Calu3 (cell line): ENCODE results near the gene PCCB. TPM values are rescaled to one million over a fixed set of nuclear protein-coding genes. Genes with fewer than 3 reads are reported as not detected.

Experiments used
- BruUV-seq: library from RNA; stranded (reverse); fragments of 400-500 nt; replicated peaks from 2 replicates; lab custom pipeline; 2021; lab: Mats Ljungman, UMichigan
- CTCF ChIA-PET: fragments of 300-600 bp; sonication (Branson Sonifier 250); formaldehyde crosslinking; loops from one replicate; lab custom pipeline; 2022; ENCODE audit warnings: antibody characterized with exemption; lab: Charles Lee
- DNase-seq: peaks from one replicate; pipeline ENCODE4 v3.0.0; 2022
- H3K27ac Mint-ChIP-seq: one replicate; pipeline ENCODE4 v1.8.0; 2022; ENCODE audit warnings: mixed read lengths; ENCODE audit not compliant: unreplicated experiment
- H3K27me3 Mint-ChIP-seq: one replicate; pipeline ENCODE4 v1.8.0; 2022; ENCODE audit warnings: mixed read lengths; ENCODE audit not compliant: unreplicated experiment
- H3K36me3 Mint-ChIP-seq: one replicate; pipeline ENCODE4 v1.8.0; 2022; ENCODE audit warnings: mild to moderate bottlenecking, moderate library complexity, mixed read lengths; ENCODE audit not compliant: insufficient read depth, unreplicated experiment
- H3K4me1 Mint-ChIP-seq: one replicate; pipeline ENCODE4 v1.8.0; 2022; ENCODE audit warnings: mild to moderate bottlenecking, low read depth, mixed read lengths; ENCODE audit not compliant: unreplicated experiment
- H3K4me3 Mint-ChIP-seq: one replicate; pipeline ENCODE4 v1.8.0; 2022; ENCODE audit warnings: mild to moderate bottlenecking, low read depth, moderate library complexity, mixed read lengths; ENCODE audit not compliant: unreplicated experiment
- H3K9me3 Mint-ChIP-seq: one replicate; pipeline ENCODE4 v1.8.0; 2022; ENCODE audit warnings: low read depth, mixed read lengths; ENCODE audit not compliant: unreplicated experiment
- intact Hi-C: fragments of 100-400 bp; cut with micrococcal nuclease; formaldehyde crosslinking; loops from one replicate; pipeline ENCODE4 v1.10.0; 2022; ENCODE audit not compliant: unreplicated experiment
- total RNA-seq: library from RNA; stranded (reverse); gene quantifications from 2 replicates; pipeline ENCODE4 v1.2.3, GENCODE V29; 2022
- TF ChIP-seq, protein P1 (sequence below): fragments of 200-600 bp; IDR thresholded peaks from one replicate; pipeline ENCODE4 v1.8.0; 2022; ENCODE audit warnings: antibody characterized with exemption; ENCODE audit not compliant: unreplicated experiment

Gene PCCB
- total RNA-seq, 1 experiment from 2014 or later: 52.3 TPM

GRCh38 chr3:136237961-136238649 lies 12.0 kb upstream of the PCCB start:
- peaks cover 44% of the 10 kb centered on the region for H3K27me3 Mint-ChIP-seq
- H3K36me3 Mint-ChIP-seq: no peaks in the 10 kb centered on the region
- BruUV-seq: no TSS peak
- intact Hi-C loops: no loop called here
- TF ChIP-seq, protein P1, sequence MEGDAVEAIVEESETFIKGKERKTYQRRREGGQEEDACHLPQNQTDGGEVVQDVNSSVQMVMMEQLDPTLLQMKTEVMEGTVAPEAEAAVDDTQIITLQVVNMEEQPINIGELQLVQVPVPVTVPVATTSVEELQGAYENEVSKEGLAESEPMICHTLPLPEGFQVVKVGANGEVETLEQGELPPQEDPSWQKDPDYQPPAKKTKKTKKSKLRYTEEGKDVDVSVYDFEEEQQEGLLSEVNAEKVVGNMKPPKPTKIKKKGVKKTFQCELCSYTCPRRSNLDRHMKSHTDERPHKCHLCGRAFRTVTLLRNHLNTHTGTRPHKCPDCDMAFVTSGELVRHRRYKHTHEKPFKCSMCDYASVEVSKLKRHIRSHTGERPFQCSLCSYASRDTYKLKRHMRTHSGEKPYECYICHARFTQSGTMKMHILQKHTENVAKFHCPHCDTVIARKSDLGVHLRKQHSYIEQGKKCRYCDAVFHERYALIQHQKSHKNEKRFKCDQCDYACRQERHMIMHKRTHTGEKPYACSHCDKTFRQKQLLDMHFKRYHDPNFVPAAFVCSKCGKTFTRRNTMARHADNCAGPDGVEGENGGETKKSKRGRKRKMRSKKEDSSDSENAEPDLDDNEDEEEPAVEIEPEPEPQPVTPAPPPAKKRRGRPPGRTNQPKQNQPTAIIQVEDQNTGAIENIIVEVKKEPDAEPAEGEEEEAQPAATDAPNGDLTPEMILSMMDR: no peak
- H3K4me3 Mint-ChIP-seq: no peak overlapping the region
- CTCF ChIA-PET: interaction anchor here (0.7 to 0.9 kb wide), 2 partner anchors 14 to 32 kb away, joined by 4 to 5 read pairs; no protein-coding TSS in a partner anchor
- DNase-seq: no peak
- no peak overlapping the region for H3K27ac Mint-ChIP-seq
- no peaks in the 10 kb centered on the region for H3K4me1 Mint-ChIP-seq
- H3K9me3 Mint-ChIP-seq: no peaks in the 10 kb centered on the region

GRCh38 chr3:136239094-136239493 lies 11.0 kb upstream of the PCCB start:
- BruUV-seq: no TSS peak
- Mint-ChIP-seq H3K27me3 (peaks cover 45% of the 10 kb centered on the region), H3K4me1 (no peaks in the 10 kb centered on the region), H3K27ac (no peak overlapping the region), H3K9me3 (no peaks in the 10 kb centered on the region), H3K36me3 (no peaks in the 10 kb centered on the region), H3K4me3 (no peak overlapping the region)
- CTCF ChIA-PET: interaction anchor here (0.7 kb wide), 1 partner anchor 33 kb away, joined by 4 read pairs; no protein-coding TSS in a partner anchor
- no peak for DNase-seq
- TF ChIP-seq, protein P1: no peak
- intact Hi-C loops: no loop called here

- Mint-ChIP-seq H3K27me3 (peaks cover 23% of the 10 kb centered on the region), H3K36me3 (peaks cover 11% of the 10 kb centered on the region), H3K27ac (no peak overlapping the region), H3K4me1 (peaks cover 15% of the 10 kb centered on the region), H3K9me3 (no peaks in the 10 kb centered on the region), H3K4me3 (no peak overlapping the region)
- no TSS peak for BruUV-seq
- CTCF ChIA-PET: no interaction called here
- TF ChIP-seq, protein P1: no peak
- no peak for DNase-seq
- intact Hi-C loops: no loop called here
Measured at GRCh38 chr3:136245691-136246090, 4.4 kb upstream of the PCCB start.

GRCh38 chr3:136247436-136247835 lies 2.7 kb upstream of the PCCB start:
- intact Hi-C loops: no loop called here
- BruUV-seq: no TSS peak
- H3K4me3 Mint-ChIP-seq: no peak overlapping the region
- TF ChIP-seq, protein P1: no peak
- CTCF ChIA-PET: interaction anchor here (0.6 kb wide), 1 partner anchor 51 kb away, joined by 5 read pairs; the partner anchor contains the start of gene MSL2
- peaks cover 7% of the 10 kb centered on the region for H3K27me3 Mint-ChIP-seq
- H3K36me3 Mint-ChIP-seq: peaks cover 18% of the 10 kb centered on the region
- H3K4me1 Mint-ChIP-seq: peaks cover 26% of the 10 kb centered on the region
- no peak for DNase-seq
- no peaks in the 10 kb centered on the region for H3K9me3 Mint-ChIP-seq
- H3K27ac Mint-ChIP-seq: no peak overlapping the region
